ENCODE data around the gene SLC39A13. TPM values are rescaled to one million over a fixed set of nuclear protein-coding genes. Genes with fewer than 3 reads are reported as not detected.

SLC39A13 gene
- total and polyA plus RNA-seq, 2 donors from 2014 or later = 80.6 to 93.2 TPM

GRCh38 chr11:47387944-47388696 is 20.3 kb upstream of the SLC39A13 start:
- Histone ChIP-seq H3K9me3 (ENCODE audit: control insufficient read depth in 2 of 3, insufficient read depth in 1 of 3, low read length in 3 of 3) (no peaks in the 10 kb centered on the region), H3K9ac (ENCODE audit: low read length in 3 of 3) (no peak overlapping the region), H3K27ac (ENCODE audit: low read depth in 2 of 2, low read length in 2 of 2) (no peak overlapping the region), H3K27me3 (ENCODE audit: control insufficient read depth, insufficient read depth, low read length) (no peaks in the 10 kb centered on the region), H3K4me3 (ENCODE audit: low read length in 3 of 3) (no peak overlapping the region), H3K4me1 (ENCODE audit: control insufficient read depth in 2 of 3, insufficient read depth in 2 of 3, low read depth in 1 of 3, low read length in 3 of 3) (no peaks in the 10 kb centered on the region), H3K36me3 (ENCODE audit: control insufficient read depth in 2 of 3, insufficient read depth in 3 of 3, low read length in 3 of 3) (no peaks in the 10 kb centered on the region)
- FAIRE-seq (no peak), DNase-seq (no peak)
- TF ChIP-seq CTCF (IDR thresholded peaks at IDR 0.05; ENCODE audit: borderline replicate concordance, extremely low read depth, insufficient read depth) = no peak
- intact Hi-C loops (cut with DNase I) = no loop called here

GRCh38 chr11:47388697-47389576 is 19.5 kb upstream of the SLC39A13 start:
- no peaks in the 10 kb centered on the region for H3K4me1 ChIP-seq (ENCODE audit: control insufficient read depth in 2 of 3, insufficient read depth in 2 of 3, low read depth in 1 of 3, low read length in 3 of 3)
- H3K36me3 ChIP-seq (ENCODE audit: control insufficient read depth in 2 of 3, insufficient read depth in 3 of 3, low read length in 3 of 3) = no peaks in the 10 kb centered on the region
- no peaks in the 10 kb centered on the region for H3K9me3 ChIP-seq (ENCODE audit: control insufficient read depth in 2 of 3, insufficient read depth in 1 of 3, low read length in 3 of 3)
- H3K9ac ChIP-seq (ENCODE audit: low read length in 3 of 3) = no peak overlapping the region
- no peaks in the 10 kb centered on the region for H3K27me3 ChIP-seq (ENCODE audit: control insufficient read depth, insufficient read depth, low read length)
- no peak overlapping the region for H3K4me3 ChIP-seq (ENCODE audit: low read length in 3 of 3)
- no peak for FAIRE-seq
- no peak for TF ChIP-seq CTCF (IDR thresholded peaks at IDR 0.05; ENCODE audit: borderline replicate concordance, extremely low read depth, insufficient read depth)
- intact Hi-C loops (cut with DNase I) = no loop called here
- H3K27ac ChIP-seq (ENCODE audit: low read depth in 2 of 2, low read length in 2 of 2) = peak overlapping the region in 1 of 2 donors; percentile 28
- DNase-seq = no peak

GRCh38 chr11:47389577-47390421 is 18.6 kb upstream of the SLC39A13 start:
- intact Hi-C loops (cut with DNase I) = no loop called here
- H3K4me3 ChIP-seq (ENCODE audit: low read length in 3 of 3) = no peak overlapping the region

More at GRCh38 chr11:47389577-47390421, 18.6 kb upstream of the SLC39A13 start:
- DNase-seq = no peak
- Histone ChIP-seq H3K27ac (ENCODE audit: low read depth in 2 of 2, low read length in 2 of 2) (no peak overlapping the region), H3K9ac (ENCODE audit: low read length in 3 of 3) (no peak overlapping the region), H3K9me3 (ENCODE audit: control insufficient read depth in 2 of 3, insufficient read depth in 1 of 3, low read length in 3 of 3) (no peaks in the 10 kb centered on the region), H3K36me3 (ENCODE audit: control insufficient read depth in 2 of 3, insufficient read depth in 3 of 3, low read length in 3 of 3) (no peaks in the 10 kb centered on the region), H3K27me3 (ENCODE audit: control insufficient read depth, insufficient read depth, low read length) (no peaks in the 10 kb centered on the region), H3K4me1 (ENCODE audit: control insufficient read depth in 2 of 3, insufficient read depth in 2 of 3, low read depth in 1 of 3, low read length in 3 of 3) (peaks cover 0 to 3% (median 0%) of the 10 kb centered on the region in 3 donors)
- TF ChIP-seq CTCF (IDR thresholded peaks at IDR 0.05; ENCODE audit: borderline replicate concordance, extremely low read depth, insufficient read depth) = no peak
- no peak for FAIRE-seq

Measured in kidney (tissue), 14 donors.